Smooth muscle cell of the brain vasculature (primary cell): ENCODE data around the gene FOXC1.

Experiments
- DNase-seq: peaks from one replicate; pipeline ENCODE4 v3.0.0-alpha.2; 2012; ENCODE audit warnings: low read depth, low spot score

Gene FOXC1

DNA sequence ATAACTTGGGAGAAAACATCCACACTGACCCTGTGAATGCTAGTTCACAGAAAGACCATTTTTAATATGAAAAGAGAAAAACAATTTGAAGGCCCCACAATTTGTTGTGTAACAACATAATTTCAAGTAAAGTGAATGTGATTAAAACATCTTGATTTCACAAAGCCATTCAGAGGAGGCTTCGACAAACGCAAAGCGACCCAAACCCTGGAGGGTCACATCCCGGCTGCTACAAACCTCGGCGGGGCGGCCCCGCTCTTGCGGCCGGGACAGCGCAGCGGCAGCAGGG is 14.0 kb downstream of the FOXC1 start:
- DNase-seq: no peak

DNA sequence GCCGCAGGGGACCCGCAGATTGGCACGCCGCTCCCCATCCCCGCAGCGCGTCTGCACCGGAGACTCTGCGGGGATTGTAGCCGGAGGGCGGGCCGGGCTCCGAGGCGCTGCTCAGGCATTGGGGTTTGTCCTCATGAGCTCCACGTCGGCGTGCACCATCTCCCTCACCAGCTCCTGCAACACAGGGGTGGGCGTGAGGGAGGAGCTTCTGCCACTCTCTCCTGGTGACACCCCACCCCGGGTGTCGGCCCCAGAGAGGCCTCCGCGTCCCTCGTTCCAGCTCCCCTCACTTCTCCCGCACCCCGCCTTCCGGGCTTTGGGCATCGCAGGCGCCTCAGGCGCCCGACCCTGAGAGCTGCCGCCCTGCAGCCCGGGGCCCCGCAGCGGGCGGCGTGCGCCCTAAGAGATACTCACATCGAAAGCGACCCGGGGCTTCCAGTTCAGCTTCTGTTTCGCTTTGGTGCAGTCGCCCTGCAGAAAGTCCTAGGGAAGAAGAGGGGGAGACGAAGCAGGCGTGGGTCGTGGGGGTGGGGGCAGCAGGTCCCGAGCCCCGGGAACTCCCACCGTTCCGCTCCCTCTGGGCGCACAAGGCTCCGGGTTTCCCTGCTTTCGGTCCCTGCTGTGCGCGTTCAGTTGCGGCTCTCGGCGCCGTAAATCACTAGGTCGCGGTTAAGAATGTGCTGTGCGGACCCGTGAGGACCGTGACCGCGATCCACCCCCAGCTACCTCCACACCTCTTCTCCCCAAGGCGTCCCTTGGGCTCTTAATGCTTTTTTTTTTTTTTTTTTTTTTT is 14.5 kb downstream of the FOXC1 start:
- DNase-seq: no peak

DNA sequence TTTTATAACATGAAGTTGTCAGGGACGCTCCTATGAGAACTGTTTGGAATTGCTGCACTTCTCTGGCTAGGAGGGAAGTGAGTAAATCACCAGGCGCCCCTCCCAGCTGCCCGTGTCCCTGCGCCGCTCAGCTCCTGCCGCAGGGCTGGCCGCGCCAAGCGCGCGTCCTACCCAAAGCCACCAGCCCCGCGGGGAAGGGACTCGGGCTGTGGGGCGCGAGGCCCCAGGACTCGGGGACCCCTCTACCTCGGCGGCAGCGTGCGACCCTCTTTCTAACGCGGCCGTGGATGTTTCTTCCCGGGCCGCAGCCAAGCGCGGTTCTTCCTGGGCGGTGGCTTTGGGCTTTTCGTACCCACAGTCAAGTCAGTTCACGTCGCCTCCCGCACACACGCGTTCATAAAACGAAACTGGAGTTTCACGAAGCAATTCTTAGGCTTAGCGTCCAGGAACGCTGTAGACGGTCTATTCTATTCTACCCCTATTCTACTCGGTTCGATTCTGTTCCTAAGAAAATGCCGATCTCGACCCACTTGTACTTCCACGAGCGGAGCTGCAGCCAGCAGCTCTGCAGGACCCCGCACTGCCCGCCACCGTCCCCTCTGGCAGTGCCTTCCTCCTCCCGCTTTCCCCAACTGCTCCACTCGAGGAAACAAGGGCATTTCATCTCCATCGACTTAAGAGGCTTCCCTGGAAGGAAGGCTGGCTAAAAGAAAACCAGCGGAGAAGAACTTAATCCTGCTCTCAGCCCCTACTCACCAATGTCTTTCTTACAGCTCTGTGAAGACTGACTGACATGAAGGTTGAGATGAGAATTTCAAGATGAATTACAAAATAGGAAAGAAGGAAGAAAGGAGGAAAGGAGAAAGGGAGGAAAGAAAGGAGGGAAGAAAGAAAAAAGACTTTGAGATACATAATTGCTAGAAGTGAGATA is 15.4 kb downstream of the FOXC1 start:
- DNase-seq: no peak

DNA sequence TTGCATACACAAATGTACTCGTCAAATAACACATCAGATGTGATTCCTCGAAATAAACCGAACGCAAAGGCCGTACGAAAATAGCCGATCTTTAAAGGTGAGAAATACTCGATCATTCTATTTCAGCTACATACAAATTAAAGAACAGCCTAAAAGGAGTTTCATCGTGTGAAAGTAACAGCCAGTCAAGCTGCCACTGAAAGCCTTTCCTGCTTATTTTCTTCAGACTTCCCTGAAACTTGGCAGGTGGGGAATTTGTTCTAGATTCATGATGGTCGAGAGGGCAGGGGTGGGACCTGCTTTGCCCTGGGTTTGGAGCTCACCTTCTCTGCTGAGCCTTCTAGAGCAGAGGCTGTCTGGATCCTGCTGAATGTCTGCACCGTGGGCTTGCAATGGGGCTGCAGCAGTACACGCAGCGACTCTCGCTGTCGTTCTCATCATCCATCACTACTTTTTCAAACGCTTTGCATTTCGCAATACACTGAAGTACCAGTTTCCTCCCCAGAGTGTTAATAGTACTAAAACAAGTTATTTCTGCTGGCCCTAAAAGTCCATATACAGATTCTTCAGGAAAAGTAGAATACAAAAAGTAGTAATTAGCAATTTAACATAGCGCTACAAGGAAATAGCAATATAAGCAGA is 16.2 kb downstream of the FOXC1 start:
- DNase-seq: no peak

DNA sequence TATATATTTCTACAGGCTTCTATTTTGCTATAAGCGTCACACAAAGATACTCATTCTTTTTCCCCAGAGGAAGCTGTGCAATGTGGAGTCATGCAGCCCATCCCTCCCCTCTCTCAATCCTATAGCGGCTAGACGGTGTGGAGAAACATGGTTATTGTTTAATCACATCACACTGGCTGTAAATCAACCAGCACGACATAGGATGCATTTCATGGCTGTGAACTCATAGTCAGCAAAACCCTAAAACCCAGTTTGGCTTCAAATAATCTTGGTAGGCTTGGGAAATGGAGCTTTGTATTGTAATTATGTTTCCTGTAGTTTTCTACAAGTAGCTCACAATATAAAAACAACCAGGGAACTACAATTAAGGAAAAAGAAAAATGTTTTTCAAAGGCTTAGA is 16.8 kb downstream of the FOXC1 start:
- DNase-seq: no peak

DNA sequence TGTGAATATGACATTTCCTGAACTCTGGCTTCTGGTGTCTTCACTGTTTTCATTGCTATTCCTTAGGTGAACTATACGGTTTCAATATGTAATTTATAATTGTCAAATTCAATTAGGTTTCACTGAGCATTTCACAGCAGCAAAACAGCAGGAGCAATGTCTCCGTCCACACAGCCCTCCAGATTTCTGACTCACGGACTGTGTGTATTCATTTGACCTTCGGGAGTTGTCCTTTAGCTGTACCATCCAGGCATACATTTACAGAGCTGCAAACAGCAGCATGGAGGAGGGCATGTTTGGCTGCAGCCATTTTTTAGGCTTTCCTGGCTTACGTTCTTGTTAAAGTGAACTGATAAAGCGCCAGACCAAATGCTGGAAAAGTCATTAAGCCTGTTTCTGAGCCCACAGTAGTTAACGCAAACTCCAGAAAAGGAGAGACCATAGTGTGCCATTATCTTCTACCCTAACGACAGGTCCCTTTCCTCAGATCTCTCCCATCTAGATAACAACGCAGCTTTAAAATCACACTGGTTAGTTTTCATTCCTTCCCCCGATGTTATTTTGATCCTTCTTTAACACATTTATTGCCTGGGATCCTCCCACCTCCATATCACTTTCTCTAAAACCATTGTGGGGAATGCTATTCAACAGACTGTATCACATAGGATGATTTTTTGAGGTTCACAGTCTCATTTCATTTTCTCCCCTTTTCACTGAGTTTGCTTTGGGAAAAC is 18.3 kb downstream of the FOXC1 start:
- DNase-seq: no peak

DNA sequence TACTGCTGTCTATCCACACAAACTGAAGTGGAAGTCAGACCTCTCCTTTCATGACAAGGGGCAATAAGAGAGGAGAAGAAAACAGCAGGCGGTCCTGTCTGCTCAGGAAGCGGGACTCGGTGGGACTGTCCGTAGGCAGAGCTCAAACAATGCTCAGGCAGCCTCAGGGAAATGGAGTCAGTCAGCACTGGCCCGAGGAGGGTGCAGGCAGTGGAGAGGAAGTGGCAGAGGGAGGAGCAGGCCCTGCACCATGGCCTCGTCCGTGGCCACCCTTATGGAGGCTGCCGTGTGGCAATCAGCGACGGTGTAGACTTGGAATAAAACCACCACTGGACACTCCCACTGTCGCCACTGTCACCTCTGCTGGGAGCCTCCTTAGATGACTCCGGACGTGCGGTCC is 19.6 kb downstream of the FOXC1 start:
- no peak for DNase-seq

DNA sequence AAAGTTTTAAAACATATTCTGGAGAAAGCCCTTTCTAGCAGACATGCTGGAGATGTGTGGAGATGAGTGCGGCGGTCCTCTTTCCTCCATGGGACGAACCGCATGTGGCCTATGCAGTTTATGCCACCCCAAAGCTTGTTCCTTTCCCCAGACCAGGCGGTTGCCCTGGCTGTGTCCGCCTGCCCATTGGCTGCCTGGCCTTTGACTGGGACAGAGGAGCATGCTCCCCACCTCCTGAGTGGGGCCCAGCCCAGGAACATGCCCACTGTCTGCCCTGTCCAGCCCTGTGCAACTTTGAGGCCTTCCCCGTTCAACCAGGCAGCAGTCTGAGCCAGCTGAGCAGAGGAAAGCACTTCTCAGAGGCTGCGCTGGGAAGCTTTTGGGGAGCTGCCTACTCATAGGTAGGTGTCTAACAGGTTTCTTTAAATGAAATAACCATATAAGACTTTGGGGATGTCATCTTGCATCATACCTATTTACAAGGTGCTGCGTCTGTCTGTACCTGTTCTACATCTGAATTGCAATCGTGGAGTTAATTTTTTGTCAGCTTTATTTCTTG is 20.6 kb downstream of the FOXC1 start:
- no peak for DNase-seq

DNA sequence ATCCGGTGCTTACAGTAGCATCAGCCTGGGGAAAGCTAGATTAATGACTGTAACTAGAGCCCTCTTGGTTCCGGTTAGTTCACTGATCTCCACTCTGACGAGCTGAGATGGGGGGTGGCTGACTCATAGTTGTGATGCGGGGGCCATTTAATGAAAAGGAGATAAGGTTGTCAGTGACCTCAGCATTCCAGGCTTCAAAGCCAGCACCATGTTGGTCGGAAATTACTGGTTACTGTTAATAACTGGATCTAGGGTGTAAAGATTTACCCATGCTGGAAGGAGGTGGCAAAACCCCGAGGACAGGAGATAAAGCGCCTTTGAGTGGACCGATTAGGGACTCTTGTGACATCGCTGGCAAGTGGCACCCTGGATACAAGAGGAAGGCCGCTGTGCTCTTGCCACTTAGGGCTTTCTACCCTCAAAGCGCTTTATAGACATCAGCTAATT is 21.1 kb downstream of the FOXC1 start:
- no peak for DNase-seq

DNA sequence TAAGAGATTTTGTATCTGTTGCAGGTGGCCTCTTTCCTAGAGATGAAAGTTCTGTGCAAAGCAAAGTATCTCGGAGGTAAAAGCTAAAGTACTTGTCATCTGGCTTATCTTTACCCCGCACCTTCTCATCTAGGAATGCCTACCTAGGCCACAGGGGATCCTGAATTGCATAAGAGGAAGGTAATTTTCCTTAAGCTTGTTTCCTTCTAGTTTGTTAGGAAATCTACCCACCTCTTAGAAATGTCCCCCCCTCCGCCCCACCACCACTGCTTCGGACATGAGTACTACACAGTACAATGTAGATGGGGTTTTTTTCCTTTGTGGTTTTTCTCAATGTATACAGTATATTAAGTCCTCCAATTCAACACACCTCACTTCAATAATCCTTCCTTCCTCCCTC is 21.5 kb downstream of the FOXC1 start:
- DNase-seq: no peak

DNA sequence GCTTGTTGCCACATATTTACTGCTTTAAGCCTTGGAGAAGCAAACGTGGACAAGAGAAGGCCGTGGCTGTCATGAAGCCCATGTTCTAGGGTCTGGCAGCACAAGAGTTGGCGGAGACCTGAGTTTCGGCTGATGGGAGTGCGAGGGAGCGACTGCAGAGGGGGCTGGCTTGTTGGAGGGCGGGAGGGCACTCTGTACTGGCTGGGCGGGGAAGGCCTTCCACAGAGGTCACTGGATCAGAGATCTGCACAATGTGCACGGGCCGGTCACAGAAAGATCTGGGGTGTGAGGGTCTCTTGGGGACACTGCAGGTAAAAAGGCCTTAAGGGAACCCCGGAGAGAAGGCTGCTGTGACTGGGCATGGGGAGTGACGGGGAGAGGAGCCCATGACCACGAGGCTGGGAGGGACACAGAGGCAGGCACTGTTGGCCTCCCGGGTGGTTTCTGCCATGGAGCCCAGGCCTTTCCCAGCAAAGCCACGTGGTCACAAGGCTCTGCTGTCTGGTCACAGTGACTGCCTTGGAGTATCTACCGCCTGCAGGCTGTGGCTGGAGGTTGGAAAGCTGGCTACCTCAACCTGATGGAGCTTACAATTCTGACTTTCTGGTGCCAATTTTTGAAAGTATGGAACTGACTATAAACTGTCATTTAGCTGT is 23.8 kb downstream of the FOXC1 start:
- DNase-seq: no peak

DNA sequence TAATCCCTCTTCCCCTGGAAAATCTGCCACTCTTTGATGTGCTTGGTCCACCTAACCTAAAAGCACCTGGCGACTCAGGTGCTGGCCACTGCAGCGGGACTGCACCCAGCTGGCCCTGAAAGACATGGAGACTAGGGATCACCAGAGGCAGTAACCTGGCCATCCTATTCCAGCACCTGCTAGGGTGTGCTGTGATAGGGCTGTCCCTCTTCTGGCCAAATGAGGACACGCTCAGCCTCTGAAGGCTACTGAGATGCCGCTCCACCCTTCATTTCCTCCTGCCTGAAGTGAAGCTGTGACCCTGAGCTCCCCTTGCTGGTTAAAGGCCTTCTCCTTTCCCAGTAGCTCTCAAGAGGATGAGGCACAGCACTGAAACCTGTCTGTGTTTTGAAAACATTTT is 24.4 kb downstream of the FOXC1 start:
- no peak for DNase-seq

DNA sequence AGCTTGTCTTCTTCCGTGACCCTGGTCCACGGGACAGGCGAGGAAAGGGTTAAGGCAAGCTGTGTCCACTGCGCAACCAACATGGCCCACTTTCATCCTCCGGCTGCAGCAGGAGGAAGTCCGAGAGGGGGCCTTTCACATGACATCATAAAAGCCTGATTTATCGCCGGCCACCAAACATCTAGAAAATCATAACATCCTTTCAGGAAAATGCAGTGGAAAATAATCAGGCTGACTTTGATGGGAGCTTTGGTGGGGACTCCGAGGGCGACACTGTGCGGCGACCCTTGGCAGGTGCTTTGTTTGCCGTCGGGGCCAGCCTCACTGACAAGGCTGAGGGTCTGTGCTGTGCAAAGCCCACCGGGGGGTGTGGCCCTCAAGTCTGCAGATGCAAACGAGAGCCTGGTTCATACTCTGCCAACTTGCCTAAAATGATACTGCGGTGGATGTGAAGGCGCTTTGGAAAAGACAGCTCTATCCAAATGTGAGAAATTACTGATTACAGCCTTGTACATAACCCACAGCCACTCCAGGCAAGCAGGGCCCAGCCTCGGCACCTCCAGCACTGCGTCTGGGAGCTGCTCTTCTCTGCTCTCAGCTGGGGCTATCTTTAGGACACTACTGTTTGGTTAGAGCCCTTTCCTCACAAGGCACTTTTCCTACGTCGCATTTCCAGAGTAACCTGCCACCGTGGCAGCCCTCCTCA is 25.7 kb downstream of the FOXC1 start:
- DNase-seq: no peak

DNA sequence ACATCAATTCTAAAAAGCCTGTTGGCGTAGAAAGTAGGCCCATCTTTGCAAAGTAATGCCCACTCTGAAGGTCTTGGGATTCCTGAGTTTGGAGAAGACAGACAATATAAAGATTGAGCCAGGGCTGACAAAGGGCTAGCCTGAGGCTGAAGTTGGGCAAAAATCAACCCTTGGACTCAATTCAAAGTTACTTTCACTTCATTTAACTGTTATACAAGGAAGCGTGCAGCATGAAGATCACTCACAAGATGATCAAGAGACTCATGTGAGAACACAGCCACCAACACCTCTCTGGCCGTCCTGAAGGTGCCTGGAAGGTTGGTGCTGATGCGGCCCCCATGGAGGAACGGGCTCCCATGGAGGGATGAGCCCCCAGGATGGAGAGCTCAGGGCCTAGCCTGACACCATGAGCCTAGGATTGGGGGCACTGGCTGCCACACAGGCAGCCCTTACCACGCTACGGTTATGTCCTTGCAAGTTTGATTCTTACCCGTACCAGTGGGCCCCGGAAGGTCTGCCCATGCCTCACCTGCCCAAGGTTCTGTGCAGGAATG is 26.6 kb downstream of the FOXC1 start:
- DNase-seq: no peak

DNA sequence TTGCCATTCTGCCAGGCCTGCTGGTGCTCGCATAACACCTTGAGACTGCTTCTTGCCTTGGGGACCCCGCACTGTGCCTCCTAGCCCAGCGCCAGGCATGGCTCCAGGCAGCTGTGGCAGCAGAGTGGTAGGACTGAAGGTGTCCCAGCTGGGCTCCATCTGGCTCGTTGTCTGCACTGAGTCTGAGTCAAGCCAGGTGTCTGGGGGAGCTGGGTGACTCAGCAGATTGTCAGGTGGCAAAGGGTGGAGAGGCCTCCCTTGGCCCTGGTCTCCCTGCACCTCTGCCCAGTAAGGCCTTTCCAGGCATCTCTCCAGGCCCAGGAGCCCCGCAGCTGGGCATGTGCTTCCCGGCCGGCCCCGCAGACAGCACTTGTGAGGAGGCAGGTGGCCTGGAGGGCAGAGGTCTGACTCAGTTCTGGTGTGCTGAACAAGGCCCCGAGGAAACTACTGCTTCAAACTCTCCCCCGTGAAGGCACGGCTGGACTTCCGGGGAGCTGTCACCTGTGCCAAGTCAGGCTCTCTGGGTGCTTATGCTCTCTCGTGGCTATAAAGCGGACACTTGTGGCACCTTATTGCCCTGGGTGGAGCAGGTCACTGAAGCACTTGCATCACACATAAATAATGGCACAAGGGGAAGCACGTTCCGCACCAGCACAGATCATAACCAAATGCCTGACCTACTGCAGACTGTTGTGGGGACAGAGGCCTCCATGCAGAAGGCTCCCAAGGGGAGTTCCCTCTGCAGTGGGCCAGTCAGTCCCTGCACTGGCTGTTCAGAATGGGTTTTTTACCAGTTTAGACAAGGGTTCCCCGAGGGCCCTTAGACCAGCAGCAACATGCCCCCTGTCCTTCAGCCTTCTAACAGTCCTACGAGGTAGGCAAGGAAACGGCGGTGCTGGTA is 27.5 kb downstream of the FOXC1 start:
- DNase-seq: no peak

DNA sequence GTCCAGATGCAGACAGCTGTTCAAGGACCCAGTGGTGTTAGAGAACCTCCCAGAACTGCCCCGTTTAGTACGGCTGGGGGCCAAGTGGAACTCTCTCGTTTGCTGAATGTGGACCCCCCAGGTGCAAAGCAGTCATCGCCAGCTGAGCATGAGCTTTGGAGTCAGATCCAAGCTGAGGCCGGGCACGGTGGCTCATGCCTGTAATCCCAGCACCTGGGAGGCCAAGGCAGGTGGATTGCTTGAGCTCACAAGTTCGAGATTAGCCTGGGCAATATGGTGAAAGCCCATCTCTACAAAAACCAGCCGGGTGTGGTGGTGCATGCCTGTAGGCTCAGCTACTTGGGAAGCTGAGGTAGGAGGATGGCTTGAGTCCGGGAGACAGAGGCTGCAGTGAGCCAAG is 29.7 kb downstream of the FOXC1 start:
- DNase-seq: no peak

DNA sequence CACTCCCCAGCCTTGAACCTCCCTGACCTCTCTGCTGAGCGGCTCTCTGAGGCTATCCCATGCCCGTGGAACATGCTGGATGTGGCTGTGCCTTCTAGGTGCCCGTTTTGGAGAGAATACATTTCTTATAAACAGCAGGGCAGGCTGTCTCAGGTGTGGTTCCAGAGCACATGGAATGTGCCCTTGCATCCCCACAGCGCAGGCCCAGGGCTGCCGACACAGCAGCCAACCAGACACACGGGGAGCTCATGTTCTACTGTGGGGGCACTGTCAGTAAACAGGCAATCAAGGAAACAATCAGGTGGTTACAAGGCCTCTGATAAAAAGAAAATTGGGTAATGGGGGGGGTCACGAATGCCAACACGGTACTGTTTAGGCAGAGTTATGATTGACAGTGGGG is 30.8 kb downstream of the FOXC1 start:
- no peak for DNase-seq

DNA sequence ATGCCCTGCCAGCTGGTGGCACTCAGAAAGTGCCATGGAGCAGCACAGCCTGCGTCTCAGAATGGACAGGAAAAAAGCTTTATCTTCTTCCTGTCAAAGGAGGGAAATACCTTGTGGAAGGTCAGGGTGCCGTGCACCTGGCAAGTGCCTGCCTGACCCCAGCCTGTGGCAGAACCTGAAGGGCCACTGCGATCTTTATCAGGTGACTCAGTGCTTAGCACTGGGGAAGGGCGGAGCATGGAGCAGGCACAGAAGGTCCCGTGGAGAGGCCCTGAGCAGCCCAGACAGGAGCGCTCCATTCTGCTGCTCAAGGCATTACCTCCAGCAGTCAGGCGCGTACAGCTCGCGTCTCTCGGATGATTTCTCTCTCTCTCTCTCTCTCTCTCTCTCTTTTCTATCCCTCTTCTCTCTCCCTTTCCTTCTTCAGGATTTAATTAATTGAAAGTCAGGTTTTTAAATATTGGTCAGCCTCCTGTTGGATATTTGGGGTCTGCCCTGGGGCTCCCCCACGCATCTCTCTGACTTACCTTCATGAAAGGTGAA is 31.7 kb downstream of the FOXC1 start:
- no peak for DNase-seq

DNA sequence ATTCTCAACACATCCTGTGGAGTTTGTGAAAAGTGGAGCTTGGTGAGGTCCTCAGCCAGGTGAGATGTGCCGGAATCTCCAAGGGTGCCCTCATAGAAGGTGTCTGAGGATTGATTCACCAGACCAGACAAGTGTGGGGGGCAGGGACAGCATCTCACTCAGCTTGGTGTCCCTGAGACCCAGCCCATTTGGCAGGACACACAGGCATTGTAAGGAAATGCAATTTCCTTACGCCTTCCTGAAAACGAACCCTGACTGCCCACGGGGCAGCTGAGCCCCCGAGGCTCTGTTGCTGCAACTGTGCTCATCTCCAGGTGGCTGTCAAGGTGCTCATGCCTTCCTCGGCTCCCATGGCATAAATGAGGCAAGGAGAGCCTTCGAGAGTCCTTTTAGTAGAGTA is 33.4 kb downstream of the FOXC1 start:
- no peak for DNase-seq
